ENCODE results near the gene ILKAP. TPM values are rescaled to one million over a fixed set of nuclear protein-coding genes. Genes with fewer than 3 reads are reported as not detected.

Gene ILKAP
- polyA plus RNA-seq, 1 donor from 2014 or later, result 78.5 TPM

- Histone ChIP-seq H3K4me3 (ENCODE audit: low read length) (no peak overlapping the region), H3K27ac (ENCODE audit: low read length) (no peak overlapping the region), H3K4me2 (ENCODE audit: low read length) (no peak overlapping the region), H3F3A (ENCODE audit: insufficient read depth, low read length, poor library complexity, severe bottlenecking) (no peaks in the 10 kb centered on the region), H3K9me2 (ENCODE audit: insufficient read depth, low read length) (no peaks in the 10 kb centered on the region), H3K9me3 (ENCODE audit: low read length) (no peaks in the 10 kb centered on the region), H3K36me3 (ENCODE audit: insufficient read depth, low read length) (no peaks in the 10 kb centered on the region), H3K27me3 (ENCODE audit: insufficient read depth, low read depth, low read length) (peaks cover 44% of the 10 kb centered on the region), H3K9ac (ENCODE audit: low read length) (no peak overlapping the region), H3K79me2 (replicated peaks; ENCODE audit: insufficient read depth, low read length) (no peaks in the 10 kb centered on the region), H4K20me1 (ENCODE audit: insufficient read depth) (no peaks in the 10 kb centered on the region), H2AFZ (ENCODE audit: low read depth, low read length) (no peak overlapping the region)
- TF ChIP-seq SMC3 (conservative IDR thresholded peaks at IDR 0.05; ENCODE audit: poor library complexity), result no peak
- no peak for TF ChIP-seq RAD21 (conservative IDR thresholded peaks at IDR 0.05)
- TF ChIP-seq TAF1 (IDR thresholded peaks at IDR 0.05; ENCODE audit: low read depth), result no peak
These were observed 43.8 kb downstream of the ILKAP start for GRCh38 chr2:238159661-238160205.

GRCh38 chr2:238159071-238159539 lies 44.4 kb downstream of the ILKAP start:
- Histone ChIP-seq H3K36me3 (ENCODE audit: insufficient read depth, low read length) (no peaks in the 10 kb centered on the region), H2AFZ (ENCODE audit: low read depth, low read length) (no peak overlapping the region), H3K9me3 (ENCODE audit: low read length) (no peaks in the 10 kb centered on the region), H4K20me1 (ENCODE audit: insufficient read depth) (no peaks in the 10 kb centered on the region), H3F3A (ENCODE audit: insufficient read depth, low read length, poor library complexity, severe bottlenecking) (no peaks in the 10 kb centered on the region), H3K4me2 (ENCODE audit: low read length) (no peak overlapping the region), H3K79me2 (replicated peaks; ENCODE audit: insufficient read depth, low read length) (no peaks in the 10 kb centered on the region), H3K27me3 (ENCODE audit: insufficient read depth, low read depth, low read length) (peaks cover 40% of the 10 kb centered on the region), H3K4me3 (ENCODE audit: low read length) (no peak overlapping the region), H3K9me2 (ENCODE audit: insufficient read depth, low read length) (no peaks in the 10 kb centered on the region), H3K9ac (ENCODE audit: low read length) (no peak overlapping the region), H3K27ac (ENCODE audit: low read length) (no peak overlapping the region)
- no peak for TF ChIP-seq REST (IDR thresholded peaks at IDR 0.05; ENCODE audit: borderline replicate concordance)
- no peak for TF ChIP-seq RAD21 (conservative IDR thresholded peaks at IDR 0.05)
- no peak for TF ChIP-seq MXI1 (conservative IDR thresholded peaks at IDR 0.05; ENCODE audit: poor library complexity, severe bottlenecking)
- no peak for TF ChIP-seq CTCF (IDR thresholded peaks at IDR 0.05; ENCODE audit: poor library complexity, severe bottlenecking)
- no peak for TF ChIP-seq EZH2 (IDR thresholded peaks at IDR 0.05; ENCODE audit: borderline replicate concordance, insufficient read depth, low read length, poor library complexity, severe bottlenecking)
- no peak for TF ChIP-seq EP300 (conservative IDR thresholded peaks at IDR 0.05; ENCODE audit: poor library complexity, severe bottlenecking)
- no peak for TF ChIP-seq SMC3 (conservative IDR thresholded peaks at IDR 0.05; ENCODE audit: poor library complexity)
- no peak for TF ChIP-seq POLR2AphosphoS5 (IDR thresholded peaks at IDR 0.05)
- no peak for TF ChIP-seq TAF1 (IDR thresholded peaks at IDR 0.05; ENCODE audit: low read depth)
